HG02884 (cell line): ENCODE measurements around the gene KRT86.
"Not testable (repeated sequence)": the region's sequence is repeated elsewhere in the genome, so short reads cannot be mapped to it uniquely, and the experiment has no call there.

Experiments
- ATAC-seq: cut with Tn5 transposase; IDR thresholded peaks from one replicate; pipeline ENCODE4 v1.9.1; 2021; ENCODE audit warnings: mild to moderate bottlenecking, moderate library complexity; ENCODE audit not compliant: unreplicated experiment

Gene KRT86

GRCh38 chr12:52267266-52267665 is 7.2 kb upstream of the KRT86 start:
- ATAC-seq, result no peak

- no peak for ATAC-seq
Measured at GRCh38 chr12:52267699-52268098, 6.7 kb upstream of the KRT86 start.

- no peak for ATAC-seq
Measured at GRCh38 chr12:52268212-52268611, 6.2 kb upstream of the KRT86 start.

- ATAC-seq, result no peak
Measured at GRCh38 chr12:52270541-52271070, 3.8 kb upstream of the KRT86 start.

GRCh38 chr12:52271158-52271557 is 3.3 kb upstream of the KRT86 start:
- no peak for ATAC-seq

GRCh38 chr12:52275686-52276085 is 1.2 kb downstream of the KRT86 start:
- no peak for ATAC-seq

GRCh38 chr12:52277486-52278245 is 3.2 kb downstream of the KRT86 start:
- ATAC-seq, result no peak

- ATAC-seq, result no peak
Measured at GRCh38 chr12:52278575-52279421, 4.4 kb downstream of the KRT86 start.

- no peak for ATAC-seq
Measured at GRCh38 chr12:52279422-52280318, 5.2 kb downstream of the KRT86 start.

- ATAC-seq, result no peak
Measured at GRCh38 chr12:52280319-52280795, 5.9 kb downstream of the KRT86 start.

GRCh38 chr12:52280796-52281560 is 6.5 kb downstream of the KRT86 start:
- ATAC-seq, result no peak

- ATAC-seq, result no peak
Measured at GRCh38 chr12:52284562-52285171, 10.2 kb downstream of the KRT86 start.

- ATAC-seq, result no peak
Measured at GRCh38 chr12:52285172-52285745, 10.8 kb downstream of the KRT86 start.

GRCh38 chr12:52285851-52286530 is 11.5 kb downstream of the KRT86 start:
- no peak for ATAC-seq

- not testable (repeated sequence) for ATAC-seq
Measured at GRCh38 chr12:52286857-52287785, 12.7 kb downstream of the KRT86 start.

GRCh38 chr12:52287816-52288805 is 13.7 kb downstream of the KRT86 start:
- peak; percentile 79 for ATAC-seq
